ENCODE measurements around the gene CHP1. TPM values are rescaled to one million over a fixed set of nuclear protein-coding genes. Genes with fewer than 3 reads are reported as not detected.

CHP1 gene
- total RNA-seq, result 10 to 100 TPM; 42.3 to 51.8 TPM

- Mint-ChIP-seq H3K27me3 (no peaks in the 10 kb centered on the region), H3K4me3 (peak within 1 kb of the TSS; percentile 84), H3K9me3 (no peaks in the 10 kb centered on the region), H3K27ac (peak within 1 kb of the TSS; percentile 79 to 83), H3K4me1 (ENCODE audit: low read depth in 2 of 2) (peaks cover 20 to 24% of the 10 kb centered on the region in 2 donors), H3K36me3 (no peaks in the 10 kb centered on the region)
- peak; percentile 99 for DNase-seq (ENCODE audit: low spot score)
- ATAC-seq, result peak; percentile 99 to 100
Observed at GRCh38 chr15:41230650-41231421, at the start of gene CHP1, which contains the start of gene EXD1. CHP1 (plus strand) TSS chr15:41231268; CDS start chr15:41231383, 115 bp downstream. EXD1 (minus strand) TSS chr15:41230757; CDS start chr15:41226575, 4,182 bp downstream.

GRCh38 chr15:41182266-41182665, 48.8 kb upstream of the CHP1 start:
- peaks cover 0 to 5% of the 10 kb centered on the region in 2 donors for H3K27me3 Mint-ChIP-seq
- ATAC-seq (no peak), DNase-seq (ENCODE audit: low spot score) (no peak)
- no peaks in the 10 kb centered on the region for H3K9me3 Mint-ChIP-seq
- H3K4me1 Mint-ChIP-seq (ENCODE audit: low read depth in 2 of 2), result no peaks in the 10 kb centered on the region
- H3K27ac Mint-ChIP-seq, result no peak overlapping the region
- no peak overlapping the region for H3K4me3 Mint-ChIP-seq
- H3K36me3 Mint-ChIP-seq, result no peaks in the 10 kb centered on the region

GRCh38 chr15:41183581-41183980, 47.5 kb upstream of the CHP1 start:
- Mint-ChIP-seq H3K9me3 (no peaks in the 10 kb centered on the region), H3K36me3 (no peaks in the 10 kb centered on the region), H3K27ac (no peak overlapping the region), H3K27me3 (peaks cover 0 to 5% of the 10 kb centered on the region in 2 donors), H3K4me3 (no peak overlapping the region), H3K4me1 (ENCODE audit: low read depth in 2 of 2) (no peaks in the 10 kb centered on the region)
- DNase-seq (ENCODE audit: low spot score) (no peak), ATAC-seq (no peak)

GRCh38 chr15:41194444-41194843, 36.6 kb upstream of the CHP1 start:
- ATAC-seq (no peak), DNase-seq (ENCODE audit: low spot score) (no peak)
- H3K9me3 Mint-ChIP-seq, result no peaks in the 10 kb centered on the region
- H3K27me3 Mint-ChIP-seq, result peaks cover 0 to 4% of the 10 kb centered on the region in 2 donors
- H3K4me3 Mint-ChIP-seq, result no peak overlapping the region
- no peaks in the 10 kb centered on the region for H3K4me1 Mint-ChIP-seq (ENCODE audit: low read depth in 2 of 2)
- H3K27ac Mint-ChIP-seq, result no peak overlapping the region
- H3K36me3 Mint-ChIP-seq, result no peaks in the 10 kb centered on the region

GRCh38 chr15:41199470-41199869, 31.6 kb upstream of the CHP1 start:
- no peaks in the 10 kb centered on the region for H3K9me3 Mint-ChIP-seq
- H3K4me1 Mint-ChIP-seq (ENCODE audit: low read depth in 2 of 2), result no peaks in the 10 kb centered on the region
- no peaks in the 10 kb centered on the region for H3K36me3 Mint-ChIP-seq
- DNase-seq (ENCODE audit: low spot score) (no peak), ATAC-seq (no peak)
- H3K4me3 Mint-ChIP-seq, result no peak overlapping the region
- H3K27ac Mint-ChIP-seq, result no peak overlapping the region
- H3K27me3 Mint-ChIP-seq, result no peaks in the 10 kb centered on the region

- Mint-ChIP-seq H3K4me3 (no peak overlapping the region), H3K36me3 (no peaks in the 10 kb centered on the region), H3K4me1 (ENCODE audit: low read depth in 2 of 2) (no peaks in the 10 kb centered on the region), H3K27me3 (peaks cover 0 to 2% of the 10 kb centered on the region in 2 donors), H3K27ac (no peak overlapping the region), H3K9me3 (no peaks in the 10 kb centered on the region)
- ATAC-seq (no peak), DNase-seq (ENCODE audit: low spot score) (no peak)
Observed at GRCh38 chr15:41203395-41203794, 27.7 kb upstream of the CHP1 start.

GRCh38 chr15:41205315-41205714, 25.8 kb upstream of the CHP1 start:
- ATAC-seq (no peak), DNase-seq (ENCODE audit: low spot score) (no peak)
- Mint-ChIP-seq H3K27ac (no peak overlapping the region), H3K4me1 (ENCODE audit: low read depth in 2 of 2) (no peaks in the 10 kb centered on the region), H3K9me3 (no peaks in the 10 kb centered on the region), H3K36me3 (no peaks in the 10 kb centered on the region), H3K4me3 (no peak overlapping the region), H3K27me3 (peaks cover 4 to 10% of the 10 kb centered on the region in 2 donors)

GRCh38 chr15:41207687-41208448, 23.2 kb upstream of the CHP1 start:
- no peak overlapping the region for H3K4me3 Mint-ChIP-seq
- H3K36me3 Mint-ChIP-seq, result no peaks in the 10 kb centered on the region
- no peaks in the 10 kb centered on the region for H3K4me1 Mint-ChIP-seq (ENCODE audit: low read depth in 2 of 2)
- DNase-seq (ENCODE audit: low spot score) (no peak), ATAC-seq (no peak)
- no peaks in the 10 kb centered on the region for H3K9me3 Mint-ChIP-seq
- peaks cover 7 to 17% of the 10 kb centered on the region in 2 donors for H3K27me3 Mint-ChIP-seq
- no peak overlapping the region for H3K27ac Mint-ChIP-seq

GRCh38 chr15:41215708-41216107, 15.4 kb upstream of the CHP1 start:
- Mint-ChIP-seq H3K4me1 (ENCODE audit: low read depth in 2 of 2) (no peaks in the 10 kb centered on the region), H3K27me3 (peaks cover 12 to 46% of the 10 kb centered on the region in 2 donors), H3K9me3 (no peaks in the 10 kb centered on the region), H3K36me3 (no peaks in the 10 kb centered on the region), H3K4me3 (no peak overlapping the region), H3K27ac (no peak overlapping the region)
- ATAC-seq, result no peak
- DNase-seq (ENCODE audit: low spot score), result no peak

- no peak overlapping the region for H3K4me3 Mint-ChIP-seq
- H3K27me3 Mint-ChIP-seq, result peaks cover 17 to 52% of the 10 kb centered on the region in 2 donors
- H3K36me3 Mint-ChIP-seq, result no peaks in the 10 kb centered on the region
- no peaks in the 10 kb centered on the region for H3K4me1 Mint-ChIP-seq (ENCODE audit: low read depth in 2 of 2)
- DNase-seq (ENCODE audit: low spot score) (no peak), ATAC-seq (no peak)
- no peak overlapping the region for H3K27ac Mint-ChIP-seq
- no peaks in the 10 kb centered on the region for H3K9me3 Mint-ChIP-seq
Observed at GRCh38 chr15:41218851-41219250, 12.2 kb upstream of the CHP1 start.

GRCh38 chr15:41219381-41219780, 11.7 kb upstream of the CHP1 start:
- no peak for DNase-seq (ENCODE audit: low spot score)
- H3K9me3 Mint-ChIP-seq, result no peaks in the 10 kb centered on the region
- H3K36me3 Mint-ChIP-seq, result no peaks in the 10 kb centered on the region
- ATAC-seq, result no peak
- no peak overlapping the region for H3K27ac Mint-ChIP-seq
- no peak overlapping the region for H3K4me3 Mint-ChIP-seq
- H3K27me3 Mint-ChIP-seq, result peaks cover 20 to 51% of the 10 kb centered on the region in 2 donors
- no peaks in the 10 kb centered on the region for H3K4me1 Mint-ChIP-seq (ENCODE audit: low read depth in 2 of 2)

GRCh38 chr15:41230345-41230649, 771 bp upstream of the CHP1 start:
- no peaks in the 10 kb centered on the region for H3K9me3 Mint-ChIP-seq
- H3K4me1 Mint-ChIP-seq (ENCODE audit: low read depth in 2 of 2), result peaks cover 20 to 24% of the 10 kb centered on the region in 2 donors
- DNase-seq (ENCODE audit: low spot score) (no peak), ATAC-seq (no peak)
- H3K27me3 Mint-ChIP-seq, result no peaks in the 10 kb centered on the region
- peak overlapping the region; percentile 84 for H3K4me3 Mint-ChIP-seq
- H3K27ac Mint-ChIP-seq, result peak overlapping the region; percentile 79 to 83
- no peaks in the 10 kb centered on the region for H3K36me3 Mint-ChIP-seq

GRCh38 chr15:41231422-41232226, 556 bp downstream of the CHP1 start:
- peak in 1 of 2 donors; percentile 64 for ATAC-seq
- H3K4me3 Mint-ChIP-seq, result peak overlapping the region; percentile 84

More at GRCh38 chr15:41231422-41232226, 556 bp downstream of the CHP1 start:
- Mint-ChIP-seq H3K27me3 (no peaks in the 10 kb centered on the region), H3K4me1 (ENCODE audit: low read depth in 2 of 2) (peaks cover 20 to 24% of the 10 kb centered on the region in 2 donors), H3K36me3 (no peaks in the 10 kb centered on the region), H3K9me3 (no peaks in the 10 kb centered on the region), H3K27ac (peak overlapping the region; percentile 79 to 83)
- DNase-seq (ENCODE audit: low spot score), result no peak
